ENCODE data around the gene FNTB.

DNA sequence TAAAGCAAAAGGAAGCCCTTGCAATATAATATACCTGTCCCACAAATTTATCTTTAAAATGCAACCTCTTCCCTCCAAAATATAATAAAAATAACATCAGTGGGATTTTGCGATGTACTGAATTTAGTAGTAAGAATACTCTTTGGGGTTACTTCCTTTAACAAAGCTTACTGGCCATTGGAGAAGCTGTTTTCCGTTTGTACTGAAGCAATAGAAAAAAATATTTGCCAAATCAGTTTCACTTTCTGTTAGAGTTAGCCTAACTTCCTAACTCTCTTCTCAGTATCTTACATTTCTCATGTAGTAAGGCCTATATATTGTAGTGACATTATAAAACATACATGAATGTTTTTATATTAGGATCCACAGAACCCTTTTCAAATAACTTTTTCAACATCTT lies 111.9 kb downstream of the FNTB start:
- TF ChIP-seq CTCF (IDR thresholded peaks at IDR 0.05; ENCODE audit: borderline replicate concordance, extremely low read depth, low read length, poor library complexity, severe bottlenecking) (no peak), EZH2 (IDR thresholded peaks at IDR 0.05; ENCODE audit: borderline replicate concordance, low read depth, low read length, severe bottlenecking) (no peak)

Measured in DND-41 (cell line).